GM12892 (cell line): ENCODE results near the gene CPA3.

ENCODE experiments used
- POLR2A ChIP-seq: IDR thresholded peaks from 2 replicates; pipeline ENCODE4 v1.6.1; 2011; ENCODE audit warnings: low read depth, low read length, control low read depth
- POLR2AphosphoS5 ChIP-seq: IDR thresholded peaks from 2 replicates; pipeline ENCODE4 v1.6.1; 2011; ENCODE audit warnings: low read depth, low read length, control low read depth
- TAF1 ChIP-seq: IDR thresholded peaks from 2 replicates; pipeline ENCODE4 v1.6.1; 2011; ENCODE audit warnings: low read depth, mild to moderate bottlenecking, control low read depth, low read length, borderline replicate concordance

- TF ChIP-seq POLR2A (no peak), POLR2AphosphoS5 (no peak), TAF1 (no peak)
Measured at GRCh38 chr3:148828136-148828690, 36.9 kb upstream of the CPA3 start.
